Measurements from ENCODE around the gene E2F6. TPM values are rescaled to one million over a fixed set of nuclear protein-coding genes. Genes with fewer than 3 reads are reported as not detected.

Gene E2F6
- total and polyA plus RNA-seq, 2 of the 8 experiments (the other 6 are each of a cell fraction or from before 2014, with no cell fraction given) = 8.3 to 14.9 TPM

- Histone ChIP-seq H3K27ac (ENCODE audit: low read depth, low read length) (no peak overlapping the region), H3K27me3 (replicated peaks in 1 of 4; ENCODE audit: control insufficient read depth in 3 of 4, extremely low read depth in 1 of 4, insufficient read depth in 3 of 4, low read length in 3 of 4) (no peaks in the 10 kb centered on the region), H3K79me2 (ENCODE audit: control insufficient read depth in 1 of 2, insufficient read depth in 2 of 2, low read length in 2 of 2) (no peaks in the 10 kb centered on the region), H4K91ac (replicated peaks; ENCODE audit: insufficient read length, low read length) (no peak overlapping the region), H2BK15ac (ENCODE audit: low read length) (no peak overlapping the region), H4K5ac (ENCODE audit: insufficient read length, low read depth, low read length) (no peak overlapping the region), H3K4me2 (ENCODE audit: insufficient read depth in 1 of 2, low read depth in 2 of 2, low read length in 2 of 2) (no peak overlapping the region), H4K20me1 (replicated peaks in 1 of 2; ENCODE audit: control insufficient read depth in 1 of 2, insufficient read depth in 2 of 2, low read length in 2 of 2) (no peaks in the 10 kb centered on the region), H2BK120ac (replicated peaks; ENCODE audit: low read depth, low read length) (no peak overlapping the region), H3K23me2 (ENCODE audit: low read depth, low read length) (no peaks in the 10 kb centered on the region), H2BK12ac (ENCODE audit: low read depth, low read length) (no peak overlapping the region), H3K79me1 (ENCODE audit: low read depth, low read length) (no peaks in the 10 kb centered on the region), H3K14ac (ENCODE audit: insufficient read length) (no peak overlapping the region), H2BK5ac (ENCODE audit: low read depth, low read length) (no peak overlapping the region), H3K18ac (ENCODE audit: extremely low read depth, low read length) (no peak overlapping the region), H3K9me3 (ENCODE audit: insufficient read depth in 2 of 2, low read depth in 1 of 2, low read length in 1 of 2) (peaks cover 7 to 9% of the 10 kb centered on the region in 2 experiments), H4K8ac (ENCODE audit: extremely low read depth, insufficient read depth, low read length) (no peak overlapping the region), H2BK20ac (ENCODE audit: low read length) (no peak overlapping the region), H3K4ac (replicated peaks; ENCODE audit: insufficient read length, low read depth, low read length) (no peak overlapping the region), H3K36me3 (ENCODE audit: control insufficient read depth in 2 of 4, insufficient read depth in 4 of 4, low read length in 3 of 4) (no peaks in the 10 kb centered on the region), H2AFZ (ENCODE audit: low read length) (peak overlapping the region; percentile 57; the same call in 1 of the 2 replicates), H3K4me3 (ENCODE audit: extremely low read depth in 1 of 4, insufficient read depth in 2 of 4, low read depth in 3 of 4, low read length in 4 of 4) (no peak overlapping the region), H2AK5ac (ENCODE audit: low read depth, low read length) (no peak overlapping the region), H3K9ac (replicated peaks in 1 of 4; ENCODE audit: extremely low read depth in 1 of 4, low read depth in 3 of 4, low read length in 3 of 4) (no peak overlapping the region), H3K4me1 (replicated peaks in 1 of 4; ENCODE audit: control insufficient read depth in 3 of 4, insufficient read depth in 4 of 4, low read length in 3 of 4) (no peaks in the 10 kb centered on the region), H3K23ac (ENCODE audit: insufficient read length) (no peak overlapping the region), H3K56ac (replicated peaks; ENCODE audit: insufficient read length, low read depth, low read length) (no peak overlapping the region)
- DNase-seq (ENCODE audit: low read depth in 1 of 2, low spot score in 2 of 2) = no peak
- ChIA-PET POLR2A (ENCODE audit: partially characterized antibody) (no interaction called here), CTCF (ENCODE audit: partially characterized antibody) (interaction anchor here (0.9 to 3.6 kb wide), 27 partner anchors 9 to 631 kb away, joined by 3 to 54 read pairs (median 5); a partner anchor contains a TSS)
- WGBS, 2 experiments (ENCODE audit: extremely low coverage in 1 of 2, insufficient coverage in 1 of 2, insufficient read length in 1 of 2, insufficient replicate concordance in 2 of 2, low coverage in 1 of 2, low lambda C conversion rate in 2 of 2, missing lambda C conversion rate in 1 of 2) = 94% methylated on average over 5 of the region's 5 CpGs; no CpG with 5 or more reads in 1 of the 2 experiments
- TF ChIP-seq PHF8 (conservative IDR thresholded peaks at IDR 0.05; ENCODE audit: low read depth, low read length) (no peak), E2F6 (IDR thresholded peaks at IDR 0.05) (no peak)
- FAIRE-seq = no peak
These were observed 53.5 kb downstream of the E2F6 start for GRCh38 chr2:11412449-11412810.

Measured in H1 (cell line).